Activated gamma-delta T cell treated with Interleukin-2 at 50 U/mL for 16 hours (primary cell): Measurements from ENCODE around the gene LAMTOR2.

Experiments used
- DNase-seq: peaks from one replicate; pipeline ENCODE4 v3.0.0-alpha.2; 2020

The LAMTOR2 gene

GRCh38 chr1:156100205-156100995 is 45.8 kb downstream of the LAMTOR2 start:
- DNase-seq, result no peak

- no peak for DNase-seq
Measured at GRCh38 chr1:156101880-156102279, 47.3 kb downstream of the LAMTOR2 start.

GRCh38 chr1:156102633-156103511 is 48.3 kb downstream of the LAMTOR2 start:
- no peak for DNase-seq

GRCh38 chr1:156103521-156103947 is 49.0 kb downstream of the LAMTOR2 start:
- no peak for DNase-seq

GRCh38 chr1:156104065-156104810 is 49.7 kb downstream of the LAMTOR2 start:
- no peak for DNase-seq

GRCh38 chr1:156104861-156105832 is 50.6 kb downstream of the LAMTOR2 start:
- DNase-seq, result no peak

- no peak for DNase-seq
Measured at GRCh38 chr1:156106624-156107488, 52.3 kb downstream of the LAMTOR2 start.

- no peak for DNase-seq
Measured at GRCh38 chr1:156108057-156108456, 53.5 kb downstream of the LAMTOR2 start.
